Measurements from ENCODE around the gene PRRC1. TPM values are rescaled to one million over a fixed set of nuclear protein-coding genes. Genes with fewer than 3 reads are reported as not detected.

PRRC1 gene
- total RNA-seq, 2 donors from 2014 or later, result 61.7 to 90.3 TPM

GRCh38 chr5:127505905-127506304, 11.5 kb upstream of the PRRC1 start:
- Mint-ChIP-seq H3K4me3 (no peak overlapping the region), H3K4me1 (no peaks in the 10 kb centered on the region), H3K9me3 (no peaks in the 10 kb centered on the region), H3K36me3 (ENCODE audit: low read depth) (no peaks in the 10 kb centered on the region), H3K27me3 (ENCODE audit: insufficient read depth) (peaks cover 6% of the 10 kb centered on the region), H3K27ac (no peak overlapping the region)
- TF ChIP-seq CTCF (conservative IDR thresholded peaks at IDR 0.05), result no peak
- Histone ChIP-seq H3K9ac (ENCODE audit: extremely low read depth, low read length, poor library complexity, severe bottlenecking) (no peak overlapping the region), H3K36me3 (ENCODE audit: control insufficient read depth, insufficient read depth, low read length) (no peaks in the 10 kb centered on the region), H3K4me1 (ENCODE audit: control insufficient read depth, insufficient read depth, low read length) (no peaks in the 10 kb centered on the region), H3K27ac (ENCODE audit: low read depth, low read length) (no peak overlapping the region), H3K9me3 (ENCODE audit: control insufficient read depth, low read length) (no peaks in the 10 kb centered on the region), H3K27me3 (ENCODE audit: control insufficient read depth, insufficient read depth, low read length, poor library complexity, severe bottlenecking) (no peaks in the 10 kb centered on the region), H3K4me3 (ENCODE audit: low read length) (no peak overlapping the region)
- WGBS, 2 experiments (ENCODE audit: insufficient coverage in 1 of 2, insufficient read length in 1 of 2), result 87 to 92% methylated on average over 1 to 2 of the region's 2 CpGs
- no peak for DNase-seq

DNA sequence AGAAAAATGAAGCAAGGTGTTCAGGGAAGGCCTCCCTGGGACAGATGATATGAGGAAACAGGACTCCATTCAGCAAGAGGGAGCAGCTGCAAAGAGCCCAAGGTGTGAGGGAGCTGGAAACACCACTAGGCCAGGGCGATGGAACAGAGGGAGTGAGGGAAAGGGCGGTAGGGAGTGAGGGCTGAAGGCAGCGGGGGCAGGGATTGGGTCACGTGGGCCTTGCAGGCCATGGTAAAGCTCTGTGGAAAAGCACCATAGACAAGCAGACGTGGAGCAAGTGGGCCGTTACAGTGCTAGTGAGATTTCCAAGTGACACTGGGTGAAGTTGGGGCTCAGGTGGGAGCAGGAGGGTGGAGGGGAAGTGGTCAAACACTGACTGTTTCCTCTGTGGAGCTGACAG, 10.8 kb upstream of the PRRC1 start:
- Histone ChIP-seq H3K4me3 (ENCODE audit: low read length) (no peak overlapping the region), H3K4me1 (ENCODE audit: control insufficient read depth, insufficient read depth, low read length) (no peaks in the 10 kb centered on the region), H3K27me3 (ENCODE audit: control insufficient read depth, insufficient read depth, low read length, poor library complexity, severe bottlenecking) (peaks cover 5% of the 10 kb centered on the region), H3K27ac (ENCODE audit: low read depth, low read length) (no peak overlapping the region), H3K9me3 (ENCODE audit: control insufficient read depth, low read length) (no peaks in the 10 kb centered on the region), H3K36me3 (ENCODE audit: control insufficient read depth, insufficient read depth, low read length) (no peaks in the 10 kb centered on the region), H3K9ac (ENCODE audit: extremely low read depth, low read length, poor library complexity, severe bottlenecking) (no peak overlapping the region)
- peaks cover 10% of the 10 kb centered on the region for H3K27me3 Mint-ChIP-seq (ENCODE audit: insufficient read depth)
- no peaks in the 10 kb centered on the region for H3K4me1 Mint-ChIP-seq
- H3K36me3 Mint-ChIP-seq (ENCODE audit: low read depth), result no peaks in the 10 kb centered on the region
- WGBS, 2 experiments (ENCODE audit: insufficient coverage in 1 of 2, insufficient read length in 1 of 2), result 85 to 90% methylated on average over 3 to 6 of the region's 6 CpGs
- H3K9me3 Mint-ChIP-seq, result no peaks in the 10 kb centered on the region
- DNase-seq, result peak; percentile 57
- TF ChIP-seq CTCF (conservative IDR thresholded peaks at IDR 0.05), result no peak
- no peak overlapping the region for H3K4me3 Mint-ChIP-seq
- H3K27ac Mint-ChIP-seq, result no peak overlapping the region

- H3K27ac ChIP-seq (ENCODE audit: low read depth, low read length), result no peak overlapping the region
Measured at GRCh38 chr5:127508644-127509373, 8.6 kb upstream of the PRRC1 start.

More at GRCh38 chr5:127508644-127509373, 8.6 kb upstream of the PRRC1 start:
- peaks cover 5% of the 10 kb centered on the region for H3K27me3 ChIP-seq (ENCODE audit: control insufficient read depth, insufficient read depth, low read length, poor library complexity, severe bottlenecking)
- 94 to 100% methylated on average over 1 of the region's 2 CpGs for WGBS, 2 experiments (ENCODE audit: insufficient coverage in 1 of 2, insufficient read length in 1 of 2)
- Mint-ChIP-seq H3K27ac (no peak overlapping the region), H3K4me1 (no peaks in the 10 kb centered on the region), H3K4me3 (no peak overlapping the region), H3K9me3 (no peaks in the 10 kb centered on the region), H3K36me3 (ENCODE audit: low read depth) (no peaks in the 10 kb centered on the region), H3K27me3 (ENCODE audit: insufficient read depth) (peaks cover 14% of the 10 kb centered on the region)
- TF ChIP-seq CTCF (conservative IDR thresholded peaks at IDR 0.05), result no peak
- DNase-seq, result no peak
- H3K9me3 ChIP-seq (ENCODE audit: control insufficient read depth, low read length), result no peaks in the 10 kb centered on the region
- H3K36me3 ChIP-seq (ENCODE audit: control insufficient read depth, insufficient read depth, low read length), result no peaks in the 10 kb centered on the region
- no peak overlapping the region for H3K4me3 ChIP-seq (ENCODE audit: low read length)
- H3K9ac ChIP-seq (ENCODE audit: extremely low read depth, low read length, poor library complexity, severe bottlenecking), result no peak overlapping the region
- no peaks in the 10 kb centered on the region for H3K4me1 ChIP-seq (ENCODE audit: control insufficient read depth, insufficient read depth, low read length)
